ENCODE measurements around the gene TIE1. TPM values are rescaled to one million over a fixed set of nuclear protein-coding genes. Genes with fewer than 3 reads are reported as not detected.

Gene TIE1
- total RNA-seq, 4 donors from 2014 or later, result 11.4 to 49.3 (median 30.2) TPM

GRCh38 chr1:43292216-43292615, 8.6 kb upstream of the TIE1 start:
- Histone ChIP-seq H3K27me3 (no peaks in the 10 kb centered on the region), H3K9me3 (no peaks in the 10 kb centered on the region), H3K4me1 (peaks cover 0 to 40% (median 18%) of the 10 kb centered on the region in 3 donors), H3K4me3 (no peak overlapping the region), H3K27ac (no peak overlapping the region), H3K36me3 (no peaks in the 10 kb centered on the region)
- 57 to 72% methylated on average over 3 to 5 of the region's 7 CpGs for WGBS, 2 donors (ENCODE audit: low coverage in 1 of 2)
- TF ChIP-seq POLR2AphosphoS5 (IDR thresholded peaks at IDR 0.05) (no peak), EP300 (IDR thresholded peaks at IDR 0.05) (no peak), POLR2A (IDR thresholded peaks at IDR 0.05) (no peak), CTCF (IDR thresholded peaks at IDR 0.05) (no peak)
- no peak for ATAC-seq

GRCh38 chr1:43292679-43293078, 8.1 kb upstream of the TIE1 start:
- WGBS, 2 donors (ENCODE audit: low coverage in 1 of 2), result 71% methylated on average over 4 of the region's 5 CpGs; no CpG with 5 or more reads in 1 of the 2 donors

GRCh38 chr1:43293176-43293575, 7.6 kb upstream of the TIE1 start:
- H3K27ac ChIP-seq, result peak overlapping the region in 3 of 4 donors; percentile 70 to 81 (median 71)

More at GRCh38 chr1:43292679-43293078, 8.1 kb upstream of the TIE1 start:
- ATAC-seq, result no peak
- Histone ChIP-seq H3K36me3 (no peaks in the 10 kb centered on the region), H3K4me3 (no peak overlapping the region), H3K27me3 (no peaks in the 10 kb centered on the region), H3K9me3 (no peaks in the 10 kb centered on the region), H3K4me1 (peaks cover 0 to 42% (median 18%) of the 10 kb centered on the region in 3 donors), H3K27ac (peak overlapping the region in 3 of 4 donors; percentile 70 to 81 (median 71))
- no peak for TF ChIP-seq POLR2A (IDR thresholded peaks at IDR 0.05)
- TF ChIP-seq EP300 (IDR thresholded peaks at IDR 0.05), result no peak
- TF ChIP-seq CTCF (IDR thresholded peaks at IDR 0.05), result no peak
- TF ChIP-seq POLR2AphosphoS5 (IDR thresholded peaks at IDR 0.05), result no peak

GRCh38 chr1:43293896-43294760, 6.7 kb upstream of the TIE1 start:
- Histone ChIP-seq H3K27ac (peak overlapping the region in 3 of 4 donors; percentile 70 to 81 (median 71)), H3K36me3 (no peaks in the 10 kb centered on the region), H3K4me1 (peaks cover 0 to 42% (median 18%) of the 10 kb centered on the region in 3 donors), H3K9me3 (no peaks in the 10 kb centered on the region), H3K27me3 (no peaks in the 10 kb centered on the region), H3K4me3 (no peak overlapping the region)
- WGBS, 2 donors (ENCODE audit: low coverage in 1 of 2), result 67 to 79% methylated on average over 1 to 5 of the region's 7 CpGs
- TF ChIP-seq EP300 (IDR thresholded peaks at IDR 0.05) (no peak), POLR2A (IDR thresholded peaks at IDR 0.05) (no peak), CTCF (IDR thresholded peaks at IDR 0.05) (no peak), POLR2AphosphoS5 (IDR thresholded peaks at IDR 0.05) (no peak)
- ATAC-seq, result peak; percentile 32

More at GRCh38 chr1:43293176-43293575, 7.6 kb upstream of the TIE1 start:
- H3K4me1 ChIP-seq, result peaks cover 0 to 42% (median 18%) of the 10 kb centered on the region in 3 donors
- no peak for TF ChIP-seq POLR2A (IDR thresholded peaks at IDR 0.05)
- no peak for TF ChIP-seq CTCF (IDR thresholded peaks at IDR 0.05)
- 100% methylated on average over 1 of the region's 2 CpGs for WGBS, 2 donors (ENCODE audit: low coverage in 1 of 2)
- ATAC-seq, result no peak
- H3K9me3 ChIP-seq, result no peaks in the 10 kb centered on the region
- no peak overlapping the region for H3K4me3 ChIP-seq
- H3K36me3 ChIP-seq, result no peaks in the 10 kb centered on the region
- H3K27me3 ChIP-seq, result no peaks in the 10 kb centered on the region

GRCh38 chr1:43294761-43295160, 6.0 kb upstream of the TIE1 start:
- H3K4me1 ChIP-seq, result peaks cover 0 to 48% (median 18%) of the 10 kb centered on the region in 3 donors
- TF ChIP-seq CTCF (IDR thresholded peaks at IDR 0.05) (no peak), POLR2AphosphoS5 (IDR thresholded peaks at IDR 0.05) (no peak), POLR2A (IDR thresholded peaks at IDR 0.05) (no peak), EP300 (IDR thresholded peaks at IDR 0.05) (no peak)
- no peaks in the 10 kb centered on the region for H3K27me3 ChIP-seq
- H3K9me3 ChIP-seq, result no peaks in the 10 kb centered on the region
- 80 to 100% methylated on average over 1 of the region's 8 CpGs for WGBS, 2 donors (ENCODE audit: low coverage in 1 of 2)
- H3K4me3 ChIP-seq, result no peak overlapping the region
- no peak for ATAC-seq
- H3K36me3 ChIP-seq, result no peaks in the 10 kb centered on the region
- H3K27ac ChIP-seq, result peak overlapping the region; percentile 0 to 81 (median 70)

All from gastroesophageal sphincter (tissue), 4 donors.